Skin epidermis (tissue), 12 donors: ENCODE data around the gene SCUBE1.

ENCODE experiments used
- H3K27ac ChIP-seq, 21 experiments: fragments of 200-600 bp; sonication (generic) in 11 of 21; one replicate each; pipeline ENCODE4 v1.5.0; 2020; ENCODE audit warnings: mild to moderate bottlenecking in 3 of 21, inconsistent platforms in 2 of 21, moderate library complexity in 2 of 21
- H3K4me3 ChIP-seq, 7 experiments: fragments of 200-600 bp; sonication (generic) in 2 of 7; one replicate each; pipeline ENCODE4 v1.5.0; 2020; ENCODE audit warnings: inconsistent platforms in 2 of 7, mild to moderate bottlenecking in 2 of 7, moderate library complexity in 1 of 7

The SCUBE1 gene

DNA sequence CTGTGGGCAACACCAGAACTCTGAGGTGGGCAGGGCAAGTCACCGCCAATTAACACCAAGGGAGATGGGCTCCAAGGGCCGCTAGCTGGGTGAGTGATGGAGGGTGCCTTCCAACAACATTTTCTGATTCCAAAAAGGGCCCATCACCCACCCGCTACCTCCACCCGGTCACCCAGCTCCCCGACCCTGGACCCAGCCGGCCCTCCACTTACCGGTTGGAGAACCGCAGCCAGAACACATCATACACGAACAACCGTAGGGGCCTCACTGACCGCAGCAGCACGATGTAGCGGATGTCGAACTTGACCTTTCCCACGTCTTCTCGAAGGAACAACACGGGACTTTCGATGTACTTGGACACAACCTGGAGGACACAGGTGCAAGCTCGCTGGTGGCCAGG, 171.0 kb downstream of the SCUBE1 start:
- H3K27ac ChIP-seq = no peak overlapping the region
- no peak overlapping the region for H3K4me3 ChIP-seq

DNA sequence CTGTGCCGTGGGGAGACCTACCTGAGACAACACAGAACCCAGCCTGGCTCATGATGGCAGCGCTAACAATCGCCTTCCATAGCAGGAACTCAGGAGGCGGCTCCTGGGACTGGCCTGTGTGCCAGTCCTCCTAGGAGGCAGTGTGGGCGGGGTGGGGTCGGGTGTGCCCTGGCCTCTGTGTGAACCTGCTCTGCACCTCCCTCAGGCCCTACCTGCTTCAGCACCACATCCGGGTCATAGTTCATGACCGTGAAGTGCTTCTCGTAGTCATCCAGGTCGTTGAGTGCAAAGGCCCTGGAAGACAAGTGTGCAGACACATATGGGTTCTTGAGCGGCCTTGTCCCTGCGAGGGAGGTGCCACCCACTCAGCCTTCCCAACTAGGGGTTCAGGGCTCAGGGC, 171.6 kb downstream of the SCUBE1 start:
- Histone ChIP-seq H3K4me3 (no peak overlapping the region), H3K27ac (no peak overlapping the region)

DNA sequence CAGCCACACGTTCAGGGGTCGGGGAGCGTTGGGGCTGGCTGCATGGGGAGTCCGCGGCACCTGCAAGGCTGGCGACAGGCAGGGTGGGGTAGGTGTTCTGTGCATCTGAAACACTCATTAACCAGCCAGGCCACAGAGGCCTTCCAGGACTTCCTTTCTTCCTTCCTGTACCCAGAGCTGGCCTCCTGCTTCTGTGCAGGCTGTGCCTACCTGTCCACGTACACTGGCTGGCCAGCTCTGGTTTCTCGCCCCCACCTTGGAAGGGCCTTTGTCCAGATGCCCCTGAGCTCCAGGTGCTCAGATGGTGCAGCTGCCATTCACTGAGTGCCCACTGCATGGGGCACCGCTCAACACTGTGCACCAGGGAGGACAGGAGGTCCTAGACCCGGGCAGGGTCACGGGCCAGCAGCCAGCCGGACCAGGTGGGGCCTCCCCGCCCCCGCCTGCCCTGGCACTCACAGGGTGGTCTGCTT, 172.1 kb downstream of the SCUBE1 start:
- no peak overlapping the region for H3K27ac ChIP-seq
- H3K4me3 ChIP-seq = no peak overlapping the region

DNA sequence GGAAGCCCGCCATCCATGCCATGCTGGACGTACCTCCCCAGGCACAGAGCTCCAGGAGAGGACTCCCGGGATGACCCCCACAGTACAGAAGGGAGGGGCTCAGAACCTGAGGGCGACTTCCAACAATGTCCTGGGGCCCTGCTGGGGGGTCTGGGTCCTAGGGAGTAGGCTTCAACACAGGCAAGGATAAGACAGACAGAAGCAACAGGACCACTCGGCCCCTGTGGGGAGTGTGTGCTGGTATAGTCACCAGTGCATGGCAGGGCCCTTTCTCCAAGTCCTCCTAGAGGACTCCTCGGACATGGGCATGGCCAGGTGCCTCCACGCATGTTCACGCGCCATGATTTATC, 173.1 kb downstream of the SCUBE1 start:
- H3K27ac ChIP-seq = no peak overlapping the region
- no peak overlapping the region for H3K4me3 ChIP-seq

DNA sequence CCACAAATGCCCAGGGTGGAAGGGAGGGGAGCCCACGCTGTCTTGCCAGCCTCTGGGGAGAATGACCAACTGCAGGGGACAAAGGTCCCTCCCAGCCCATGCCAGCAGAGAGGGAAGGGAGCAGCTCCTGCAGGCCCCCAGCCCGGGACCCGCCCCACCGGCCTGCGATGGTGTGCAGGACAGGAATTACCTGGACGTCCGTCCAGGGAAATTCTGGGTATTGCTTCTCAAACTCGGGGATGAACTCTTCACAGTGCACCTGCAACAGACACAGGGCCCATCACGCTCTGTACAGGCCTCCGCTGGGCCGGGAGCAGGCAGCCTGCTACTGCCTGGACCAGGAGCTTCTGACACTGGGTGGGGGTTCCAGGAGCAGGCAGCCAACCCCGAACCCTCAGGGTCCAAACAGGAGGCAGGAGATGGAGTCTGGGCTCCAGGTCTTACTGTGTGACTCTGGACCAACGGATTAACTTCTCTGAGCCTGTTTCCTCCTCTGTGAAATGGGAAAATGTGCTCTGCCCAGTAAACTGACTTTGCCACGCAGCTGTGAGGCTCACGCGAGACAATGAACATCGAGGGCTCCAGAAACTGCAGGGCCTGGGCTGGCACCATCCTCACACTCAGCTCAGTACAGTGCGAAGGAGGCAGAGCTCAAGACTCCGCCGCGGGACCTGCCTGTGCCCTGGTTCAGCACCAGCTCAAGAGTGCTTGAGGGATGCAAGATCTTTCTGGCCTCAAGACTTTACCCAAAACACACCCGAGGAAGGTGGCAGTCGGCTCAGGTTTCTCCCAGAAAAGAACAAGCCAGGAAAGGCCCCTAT, 173.7 kb downstream of the SCUBE1 start:
- no peak overlapping the region for H3K4me3 ChIP-seq
- H3K27ac ChIP-seq = peak overlapping the region in 4 of 21 experiments; percentile 4 to 45 (median 20)

DNA sequence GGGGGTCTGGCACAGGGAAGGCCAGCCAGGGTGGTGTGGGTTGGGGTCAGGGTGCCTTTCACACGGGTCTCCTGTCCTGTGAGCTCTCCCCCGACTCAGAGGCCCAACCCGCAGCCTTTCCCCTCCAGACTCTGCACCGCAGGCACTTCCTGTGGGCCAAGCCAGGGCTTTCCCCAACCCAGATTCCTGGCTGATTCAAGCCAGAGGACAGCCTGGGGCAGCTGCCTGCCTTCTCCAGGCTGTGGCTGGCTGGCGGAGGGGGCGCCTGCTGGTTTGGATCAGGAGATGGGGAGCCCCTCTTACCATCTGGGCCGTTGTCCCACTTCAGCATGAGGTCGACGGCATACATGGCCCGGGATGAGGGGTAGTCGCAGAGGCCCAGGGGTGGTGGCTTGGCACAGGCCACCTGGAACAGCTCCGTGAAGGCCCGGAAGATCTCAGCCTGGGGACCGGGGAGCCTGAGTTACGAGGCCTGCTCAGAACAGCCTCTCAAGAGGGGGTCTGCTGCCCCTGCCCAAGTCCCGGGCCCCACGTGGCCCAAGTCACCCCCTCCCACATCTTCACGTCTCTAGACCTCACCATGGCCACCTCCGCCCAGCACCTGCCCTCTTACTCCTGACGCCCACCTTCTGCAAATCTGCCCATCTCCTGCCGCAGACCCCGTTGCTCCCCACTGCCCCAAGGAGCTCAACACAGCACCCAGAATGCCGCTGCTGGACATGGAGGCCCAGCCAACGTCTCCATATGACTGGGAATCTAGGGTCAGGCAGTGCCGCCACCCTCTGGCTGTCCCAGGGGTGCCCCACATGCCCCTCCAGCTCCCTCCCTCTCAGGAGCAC, 174.5 kb downstream of the SCUBE1 start:
- H3K27ac ChIP-seq = peak overlapping the region in 13 of 21 experiments; percentile 4 to 75 (median 35)
- no peak overlapping the region for H3K4me3 ChIP-seq

DNA sequence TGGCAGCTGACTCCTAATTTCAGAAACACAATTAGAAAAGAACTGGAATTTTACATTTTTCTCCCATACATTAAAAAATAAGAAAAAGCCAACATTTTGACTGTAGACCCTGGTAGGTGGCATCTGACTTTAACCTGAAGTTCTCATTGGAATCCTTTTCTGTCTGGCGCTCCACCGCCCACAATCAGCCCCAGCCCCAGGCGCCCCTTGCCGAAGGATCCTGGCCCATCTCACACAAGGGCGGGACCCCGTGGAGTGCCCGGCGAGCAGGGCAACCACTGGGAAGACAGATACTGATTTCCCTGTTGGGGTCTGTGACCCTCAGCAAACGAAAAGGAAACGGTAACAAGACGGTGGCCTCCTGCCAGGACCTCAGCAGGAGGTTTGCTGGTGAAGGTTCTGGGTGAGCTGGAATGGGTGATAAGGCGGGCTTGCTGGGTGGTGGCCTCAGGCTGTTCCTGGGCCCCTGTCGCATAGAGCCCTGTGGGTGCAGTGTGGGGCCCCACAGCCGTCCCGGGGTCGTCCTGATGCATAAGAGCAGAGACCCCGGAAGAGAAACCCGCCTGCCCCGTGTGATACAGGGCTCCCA, 176.1 kb downstream of the SCUBE1 start:
- no peak overlapping the region for H3K4me3 ChIP-seq

DNA sequence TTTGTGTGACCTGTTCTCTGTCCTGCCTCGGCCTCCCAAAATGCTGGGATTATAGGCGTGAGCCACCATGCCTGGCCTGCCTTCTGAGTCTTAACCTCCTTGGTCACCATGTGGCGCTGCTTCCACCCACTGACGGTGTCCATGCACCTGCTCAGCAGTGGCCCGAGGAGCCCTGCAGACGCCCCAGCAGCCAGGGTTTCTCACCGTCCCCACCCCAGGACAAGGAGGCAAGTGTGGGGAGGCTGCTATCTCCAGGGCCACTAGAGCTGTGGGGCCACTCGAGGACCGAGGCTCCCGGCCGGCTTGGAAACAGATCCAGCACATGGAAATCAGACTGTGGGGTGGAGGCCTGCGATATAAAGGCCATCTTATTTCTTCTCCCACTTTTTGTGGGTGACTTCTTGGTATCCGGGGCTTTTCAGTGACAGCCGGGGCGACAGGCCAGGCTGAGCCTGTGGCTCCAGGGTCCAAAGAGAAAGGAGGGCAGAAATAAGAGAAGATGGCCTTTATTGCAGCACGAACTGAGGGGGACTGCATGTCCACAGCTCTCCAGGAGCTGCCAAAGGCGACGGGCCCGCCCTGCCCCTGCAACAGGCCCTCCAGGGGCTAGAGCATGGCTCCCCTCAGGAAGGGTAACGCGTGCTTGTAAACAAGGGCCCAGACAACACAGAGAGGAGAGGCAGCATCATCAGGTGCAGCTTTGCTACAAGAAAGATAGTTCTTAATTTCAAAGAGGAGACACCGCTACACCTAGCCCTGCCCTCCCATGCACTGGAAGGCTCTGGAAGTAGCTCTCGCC, 176.8 kb downstream of the SCUBE1 start:
- H3K4me3 ChIP-seq = no peak overlapping the region

More for the DNA sequence above, 176.1 kb downstream of the SCUBE1 start:
- no peak overlapping the region for H3K27ac ChIP-seq

DNA sequence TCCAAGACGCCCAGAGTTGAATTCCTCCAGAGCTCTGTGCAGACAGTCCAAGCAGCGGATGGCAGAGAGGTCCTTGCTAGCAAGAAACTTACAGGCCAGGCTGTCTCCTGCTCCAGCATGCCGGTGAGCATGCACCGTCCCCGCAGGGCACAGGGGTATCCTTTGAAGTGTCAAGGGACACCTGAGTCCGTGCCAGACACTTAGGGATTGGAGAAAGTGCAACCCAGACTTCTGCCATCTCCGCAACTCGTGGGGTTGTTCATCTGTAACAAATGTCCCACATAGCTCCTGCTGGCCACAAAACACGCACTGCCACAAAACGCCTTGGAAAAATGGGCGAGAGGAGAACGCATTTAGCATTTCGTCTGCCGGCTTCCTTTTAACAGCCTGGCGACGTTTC, 178.5 kb downstream of the SCUBE1 start:
- Histone ChIP-seq H3K27ac (peak overlapping the region in 4 of 21 experiments; percentile 20 to 78 (median 46)), H3K4me3 (no peak overlapping the region)

More for the DNA sequence above, 176.8 kb downstream of the SCUBE1 start:
- no peak overlapping the region for H3K27ac ChIP-seq

DNA sequence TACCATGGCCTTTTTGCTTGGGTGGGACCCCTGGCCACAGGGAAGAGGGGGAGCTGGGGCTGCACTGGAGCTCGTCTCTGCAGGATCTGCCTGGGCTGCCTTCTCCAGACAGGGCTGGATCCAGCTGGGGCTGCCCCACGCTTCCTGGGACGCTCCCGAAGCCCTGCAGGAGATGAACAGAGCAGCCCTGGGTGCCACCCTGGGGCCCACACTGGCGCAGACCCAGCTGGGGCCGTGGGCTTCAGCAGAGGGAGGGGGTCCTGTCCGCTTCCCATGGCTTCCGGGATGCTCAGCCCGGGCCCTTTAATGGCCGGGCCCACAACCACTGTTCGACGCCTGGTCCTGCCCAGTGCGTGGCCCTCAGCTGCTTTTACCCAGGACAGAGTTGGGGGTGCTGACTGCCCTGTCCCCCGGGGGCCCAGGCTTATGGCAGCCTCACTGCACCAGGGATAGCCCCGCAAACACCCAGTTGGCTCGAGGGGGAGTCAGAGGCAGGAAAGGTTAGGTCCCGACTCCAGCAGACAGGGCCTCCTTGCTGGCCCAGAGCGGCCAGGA, 179.9 kb downstream of the SCUBE1 start:
- Histone ChIP-seq H3K27ac (peak overlapping the region in 10 of 21 experiments; percentile 13 to 78 (median 44)), H3K4me3 (no peak overlapping the region)

DNA sequence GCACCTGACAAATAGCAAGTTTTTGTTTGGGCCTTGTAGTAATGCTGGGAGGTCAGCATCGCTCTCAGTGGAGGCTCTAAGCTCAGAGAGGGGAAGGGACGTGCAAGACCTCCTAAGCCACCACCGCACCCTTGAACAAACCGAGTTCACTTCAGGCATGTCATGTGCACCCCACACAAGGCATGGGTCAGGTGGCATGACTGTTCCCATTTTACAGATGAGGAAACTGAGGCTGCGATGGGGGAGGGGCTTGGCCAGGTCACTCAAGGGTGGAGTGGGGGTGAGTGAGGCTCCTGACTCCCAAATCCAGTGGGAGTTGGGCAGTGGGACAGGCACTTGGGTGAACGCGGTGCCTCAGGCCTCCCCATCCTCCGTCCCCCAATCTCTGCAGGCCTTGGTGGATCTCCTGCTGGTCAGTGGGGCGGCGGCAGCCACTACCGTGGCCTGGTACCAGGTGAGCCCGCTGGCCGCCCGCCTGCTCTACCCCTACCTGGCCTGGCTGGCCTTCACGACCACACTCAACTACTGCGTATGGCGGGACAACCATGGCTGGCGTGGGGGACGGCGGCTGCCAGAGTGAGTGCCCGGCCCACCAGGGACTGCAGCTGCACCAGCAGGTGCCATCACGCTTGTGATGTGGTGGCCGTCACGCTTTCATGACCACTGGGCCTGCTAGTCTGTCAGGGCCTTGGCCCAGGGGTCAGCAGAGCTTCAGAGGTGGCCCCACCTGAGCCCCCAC, 180.6 kb downstream of the SCUBE1 start:
- Histone ChIP-seq H3K27ac (peak overlapping the region in 2 of 21 experiments; percentile 22 to 78), H3K4me3 (no peak overlapping the region)

DNA sequence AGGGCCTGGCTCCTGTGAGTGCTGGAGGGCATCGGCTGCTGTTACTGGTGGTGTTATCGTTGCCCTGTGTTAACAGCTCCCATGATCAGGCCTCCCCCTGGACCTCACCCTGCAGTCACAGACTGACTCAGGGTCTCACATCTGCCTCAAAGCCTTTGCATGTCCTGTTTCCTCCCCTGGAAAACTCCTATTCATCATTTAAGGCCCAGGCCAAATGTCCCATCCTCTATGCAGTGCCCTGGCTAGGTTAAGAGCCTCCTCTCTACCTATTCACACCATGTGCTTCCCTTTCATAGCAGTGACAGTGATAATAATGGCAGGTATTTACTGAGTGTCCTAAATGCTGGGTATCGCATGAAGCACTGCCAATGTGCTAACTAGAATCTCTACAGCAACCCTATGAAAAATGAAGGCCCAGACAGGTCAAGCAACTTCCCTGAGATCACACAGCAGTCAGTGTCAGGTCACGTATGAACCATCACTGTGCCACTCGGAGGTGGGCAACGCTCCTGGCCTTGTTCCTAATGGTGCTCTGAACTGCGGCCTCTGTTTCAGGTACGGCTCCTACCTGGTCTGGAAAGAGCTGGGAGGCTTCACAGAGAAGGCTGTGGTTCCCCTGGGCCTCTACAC, 182.6 kb downstream of the SCUBE1 start:
- H3K27ac ChIP-seq = peak overlapping the region in 1 of 21 experiments; percentile 5
- no peak overlapping the region for H3K4me3 ChIP-seq

DNA sequence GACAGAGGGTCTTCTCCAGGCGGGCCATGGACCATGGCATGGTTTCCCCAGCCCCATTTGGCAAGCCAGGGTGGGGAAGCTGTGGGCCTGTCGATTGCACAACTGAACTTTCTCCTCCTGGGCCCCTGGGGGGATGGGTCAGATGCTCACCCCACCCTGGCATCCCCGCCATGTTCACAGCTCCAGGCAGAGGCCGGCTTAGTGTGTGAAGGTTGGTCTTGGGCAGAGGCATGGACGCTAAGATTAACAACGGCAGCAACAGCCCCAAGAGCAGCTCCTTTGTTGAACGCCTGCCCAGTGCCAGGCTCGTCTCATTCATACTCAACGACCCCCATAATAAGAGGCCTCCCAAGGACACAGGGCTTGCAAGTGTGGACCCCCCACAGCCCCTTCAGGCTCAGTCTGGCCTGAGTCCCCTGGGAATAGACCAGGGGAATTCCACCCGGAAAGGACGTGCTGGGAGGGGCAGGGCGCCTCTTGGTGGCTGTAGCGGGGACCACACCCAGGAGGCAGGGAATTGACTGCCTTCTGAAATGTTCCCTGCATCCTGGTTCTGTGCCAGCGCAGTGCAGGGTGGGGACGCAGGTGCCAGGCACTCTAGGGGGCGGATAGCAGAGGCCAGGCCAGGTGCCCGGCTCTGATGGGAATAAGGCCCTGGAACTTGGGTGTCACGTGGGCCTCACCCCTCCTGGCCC, 183.5 kb downstream of the SCUBE1 start:
- H3K27ac ChIP-seq = peak overlapping the region in 5 of 21 experiments; percentile 5 to 53 (median 26)
- H3K4me3 ChIP-seq = no peak overlapping the region

DNA sequence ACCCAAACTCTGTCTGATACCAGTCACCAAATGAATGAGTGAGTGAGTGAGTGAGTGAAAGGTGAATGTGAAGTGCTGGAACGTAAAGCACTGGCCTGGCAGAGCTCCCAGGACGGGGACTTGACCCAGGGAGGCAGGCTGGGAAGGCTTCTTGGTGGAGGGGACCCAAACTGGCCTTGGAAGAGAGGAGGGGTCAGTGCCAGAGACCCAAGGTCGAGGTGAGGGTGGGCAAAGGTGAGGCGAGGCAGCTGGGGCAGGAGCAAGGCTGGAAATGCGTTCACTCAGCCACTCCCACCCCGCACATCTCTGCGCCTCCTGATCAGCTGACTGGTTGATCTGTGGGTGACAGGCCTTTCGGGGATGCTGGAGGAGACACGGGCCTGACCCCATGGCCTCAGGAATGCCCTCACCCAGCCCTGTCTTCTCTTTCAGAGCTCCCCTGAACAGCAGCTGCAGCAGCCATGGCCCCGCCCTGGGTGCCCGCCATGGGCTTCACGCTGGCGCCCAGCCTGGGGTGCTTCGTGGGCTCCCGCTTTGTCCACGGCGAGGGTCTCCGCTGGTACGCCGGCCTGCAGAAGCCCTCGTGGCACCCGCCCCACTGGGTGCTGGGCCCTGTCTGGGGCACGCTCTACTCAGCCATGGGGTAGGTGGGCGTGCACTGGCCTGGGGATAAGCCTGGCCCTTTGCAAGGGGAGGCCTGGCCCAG, 184.2 kb downstream of the SCUBE1 start:
- peak overlapping the region in 4 of 21 experiments; percentile 4 to 54 (median 53) for H3K27ac ChIP-seq
- H3K4me3 ChIP-seq = no peak overlapping the region

DNA sequence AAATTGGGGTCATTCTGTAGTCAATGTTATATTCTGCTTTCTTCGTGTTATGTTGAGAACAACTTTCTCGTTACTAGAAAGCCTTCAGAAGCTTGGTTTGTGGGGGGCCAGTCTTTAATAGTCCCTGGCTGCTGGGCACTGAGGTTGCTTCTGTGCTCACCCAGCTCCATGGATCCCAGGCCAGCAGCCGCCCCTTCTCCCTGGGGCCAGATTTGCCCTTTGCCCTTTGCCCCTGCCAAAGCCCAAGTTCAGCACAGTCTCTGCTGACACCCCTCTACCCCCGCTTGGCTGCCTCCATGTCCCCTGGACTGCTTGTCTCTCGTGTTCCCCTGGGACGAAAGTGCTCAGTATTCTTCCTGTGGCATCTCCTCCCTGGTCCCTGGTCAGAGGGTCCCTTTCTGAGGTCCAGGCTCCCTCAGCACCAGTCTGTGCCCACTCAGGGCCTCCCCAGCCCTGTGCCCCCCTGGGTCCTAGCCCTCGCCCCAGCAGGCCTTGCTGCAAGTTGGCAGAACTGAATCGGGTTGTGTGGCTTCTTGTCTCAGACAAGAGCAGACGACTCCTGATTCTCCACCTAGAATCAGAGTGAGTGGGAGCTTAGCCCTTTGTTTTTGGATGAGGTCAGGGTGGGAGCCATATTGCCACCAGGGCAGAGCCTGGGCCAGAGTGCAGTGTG, 185.2 kb downstream of the SCUBE1 start:
- Histone ChIP-seq H3K27ac (peak overlapping the region in 6 of 21 experiments; percentile 3 to 54 (median 33)), H3K4me3 (no peak overlapping the region)

DNA sequence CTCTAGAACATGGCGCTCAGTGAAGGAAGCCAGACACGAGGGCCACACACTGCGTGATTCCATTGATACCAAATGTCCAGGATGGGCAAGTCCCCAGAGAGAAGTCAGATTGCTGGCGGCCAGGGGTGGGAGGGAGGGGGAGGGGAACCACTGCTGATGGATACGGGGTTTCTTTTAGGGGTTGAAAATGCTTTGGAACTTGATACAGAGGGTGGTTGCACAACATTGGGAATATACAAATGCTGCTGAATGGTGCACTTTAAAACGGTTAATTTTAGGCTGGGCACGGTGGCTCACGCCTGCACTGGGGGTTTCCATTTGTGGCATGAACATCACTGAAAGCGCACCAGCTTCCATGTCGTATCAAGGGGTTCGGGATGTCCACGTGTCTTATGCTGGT, 186.8 kb downstream of the SCUBE1 start:
- H3K4me3 ChIP-seq = no peak overlapping the region
- H3K27ac ChIP-seq = peak overlapping the region in 2 of 21 experiments; percentile 11 to 60
